Esophagus muscularis mucosa (tissue), 4 donors: ENCODE results near the gene RTEL1. TPM values are rescaled to one million over a fixed set of nuclear protein-coding genes. Genes with fewer than 3 reads are reported as not detected.
"Not testable (repeated sequence)": the region's sequence is repeated elsewhere in the genome, so short reads cannot be mapped to it uniquely, and the experiment has no call there.

Experiments
- DNase-seq: peaks from one replicate; pipeline ENCODE4 v3.0.0-alpha.2; 2017; ENCODE audit errors: extremely low spot score
- H3K27ac ChIP-seq, 4 donors: fragments of 200-600 bp; sonication (generic); replicated peaks in 1 of 4; 1 replicate in 3 of 4; 2 replicates in 1 of 4; pipeline ENCODE4 v1.5.1; 2016 to 2019; ENCODE audit warnings: mild to moderate bottlenecking in 1 of 4
- H3K27me3 ChIP-seq, 4 donors: fragments of 200-600 bp; sonication (generic); one replicate each; pipeline versions ENCODE4 v1.5.1 to v1.6.0; 2016 to 2019
- H3K36me3 ChIP-seq, 4 donors: fragments of 200-600 bp; sonication (generic); one replicate each; pipeline ENCODE4 v1.5.1; 2016 to 2019
- H3K4me1 ChIP-seq, 4 donors: fragments of 200-600 bp; sonication (generic); one replicate each; pipeline ENCODE4 v1.5.1; 2016 to 2019
- H3K4me3 ChIP-seq, 4 donors: fragments of 200-600 bp; sonication (generic); 1 replicate in 2 of 4; 2 replicates in 2 of 4; pipeline ENCODE4 v1.5.1; 2016 to 2019; ENCODE audit warnings: mild to moderate bottlenecking in 4 of 4, moderate library complexity in 1 of 4
- H3K9me3 ChIP-seq, 4 donors: fragments of 200-600 bp; sonication (generic); 1 replicate in 3 of 4; 2 replicates in 1 of 4; pipeline ENCODE4 v1.5.1; 2016 to 2019
- EP300 ChIP-seq: sonication (generic); formaldehyde crosslinking; IDR thresholded peaks from one replicate; pipeline ENCODE4 v1.6.1; 2017; ENCODE audit warnings: antibody characterized with exemption
- POLR2A ChIP-seq: fragments of 450-650 bp; IDR thresholded peaks from one replicate; pipeline ENCODE4 v1.6.1; 2017; ENCODE audit warnings: antibody characterized with exemption, moderate library complexity, mild to moderate bottlenecking, low read depth
- POLR2AphosphoS5 ChIP-seq, 2 donors: sonication (generic); formaldehyde crosslinking; IDR thresholded peaks; one replicate each; pipeline ENCODE4 v1.6.1; 2017; ENCODE audit warnings: antibody characterized with exemption in 2 of 2
- WGBS: methylation state at CpG from one replicate; pipeline ENCODE4 v1.1.5; 2018; 5-methylcytosine and 5-hydroxymethylcytosine counted together
- intact Hi-C: fragments of 100-400 bp; cut with DNase I; formaldehyde crosslinking; loops from one replicate; pipeline ENCODE4 v1.15.1; 2023
- total RNA-seq, 4 donors: library from RNA; depleted of rRNA; stranded (reverse); fragments of >200 nt; gene quantifications; one replicate each; pipeline versions ENCODE4 v1.1.0 to v1.2.1, GENCODE V29; 2016
- TF ChIP-seq, protein P1 (sequence below), 3 experiments: fragments of 200-600 bp in 2 of 3; fragments of 450-650 bp in 1 of 3; sonication (generic) in 2 of 3; IDR thresholded peaks; one replicate each; pipeline ENCODE4 v1.5.1; 2017 to 2019; ENCODE audit warnings: antibody characterized with exemption in 3 of 3, mild to moderate bottlenecking in 2 of 3, moderate library complexity in 1 of 3

The RTEL1 gene
- total RNA-seq, 4 donors from 2014 or later: 8.4 to 13.4 (median 9.6) TPM

GRCh38 chr20:63627129-63627750 is 30.9 kb upstream of the RTEL1 start:
- Histone ChIP-seq H3K4me3 (peak overlapping the region; percentile 70 to 92 (median 78)), H3K27ac (peak overlapping the region; percentile 93 to 98 (median 98)), H3K9me3 (no peaks in the 10 kb centered on the region), H3K27me3 (no peaks in the 10 kb centered on the region), H3K4me1 (peaks cover 25 to 43% (median 39%) of the 10 kb centered on the region in 4 donors), H3K36me3 (no peaks in the 10 kb centered on the region)
- intact Hi-C loops: loop anchor here (5.0 kb wide), 1 partner anchor 55 kb away; the partner anchor contains the start of gene HELZ2
- DNase-seq: peak; percentile 99
- WGBS: 0% methylated on average over 12 of the region's 68 CpGs
- TF ChIP-seq POLR2AphosphoS5 (IDR thresholded peaks at IDR 0.05) (peak; percentile 84 to 88), POLR2A (peak; percentile 76)
- TF ChIP-seq, protein P1, sequence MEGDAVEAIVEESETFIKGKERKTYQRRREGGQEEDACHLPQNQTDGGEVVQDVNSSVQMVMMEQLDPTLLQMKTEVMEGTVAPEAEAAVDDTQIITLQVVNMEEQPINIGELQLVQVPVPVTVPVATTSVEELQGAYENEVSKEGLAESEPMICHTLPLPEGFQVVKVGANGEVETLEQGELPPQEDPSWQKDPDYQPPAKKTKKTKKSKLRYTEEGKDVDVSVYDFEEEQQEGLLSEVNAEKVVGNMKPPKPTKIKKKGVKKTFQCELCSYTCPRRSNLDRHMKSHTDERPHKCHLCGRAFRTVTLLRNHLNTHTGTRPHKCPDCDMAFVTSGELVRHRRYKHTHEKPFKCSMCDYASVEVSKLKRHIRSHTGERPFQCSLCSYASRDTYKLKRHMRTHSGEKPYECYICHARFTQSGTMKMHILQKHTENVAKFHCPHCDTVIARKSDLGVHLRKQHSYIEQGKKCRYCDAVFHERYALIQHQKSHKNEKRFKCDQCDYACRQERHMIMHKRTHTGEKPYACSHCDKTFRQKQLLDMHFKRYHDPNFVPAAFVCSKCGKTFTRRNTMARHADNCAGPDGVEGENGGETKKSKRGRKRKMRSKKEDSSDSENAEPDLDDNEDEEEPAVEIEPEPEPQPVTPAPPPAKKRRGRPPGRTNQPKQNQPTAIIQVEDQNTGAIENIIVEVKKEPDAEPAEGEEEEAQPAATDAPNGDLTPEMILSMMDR (IDR thresholded peaks at IDR 0.05): no peak

DNA sequence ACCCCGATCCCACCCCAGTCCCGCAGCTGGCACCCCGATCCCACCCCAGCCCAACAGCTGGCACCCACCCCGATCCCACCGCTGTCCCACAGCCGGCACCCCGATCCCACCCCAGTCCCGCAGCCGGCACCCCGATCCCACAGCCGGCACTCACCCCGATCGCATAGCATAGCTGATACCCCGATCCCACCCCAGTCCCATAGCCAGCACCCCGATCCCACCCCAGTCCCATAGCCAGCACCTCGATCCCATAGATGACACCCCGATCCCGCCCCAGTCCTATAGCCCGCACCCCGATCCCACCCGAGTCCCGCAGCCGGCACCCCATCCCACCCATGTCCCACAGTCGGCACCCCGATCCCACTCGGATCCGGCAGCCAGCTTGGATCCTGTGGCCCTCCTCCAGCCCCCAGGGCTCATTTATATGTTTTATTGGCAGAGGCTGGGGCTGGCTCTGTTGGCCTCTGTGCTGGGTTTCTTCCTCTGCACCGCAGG is 30.3 kb upstream of the RTEL1 start:
- TF ChIP-seq POLR2A: no peak
- TF ChIP-seq, protein P1 (IDR thresholded peaks at IDR 0.05): no peak
- TF ChIP-seq POLR2AphosphoS5 (IDR thresholded peaks at IDR 0.05): no peak
- no peak for TF ChIP-seq EP300
- no peaks in the 10 kb centered on the region for H3K9me3 ChIP-seq
- WGBS: 27% methylated on average over 22 of the region's 28 CpGs
- peak overlapping the region; percentile 70 to 92 (median 78) for H3K4me3 ChIP-seq
- intact Hi-C loops: loop anchor here (5.0 kb wide), 1 partner anchor 55 kb away; the partner anchor contains the start of gene HELZ2
- no peaks in the 10 kb centered on the region for H3K27me3 ChIP-seq
- no peak for DNase-seq
- peaks cover 27 to 43% (median 39%) of the 10 kb centered on the region in 4 donors for H3K4me1 ChIP-seq
- no peaks in the 10 kb centered on the region for H3K36me3 ChIP-seq
- peak overlapping the region; percentile 93 to 98 (median 98) for H3K27ac ChIP-seq

DNA sequence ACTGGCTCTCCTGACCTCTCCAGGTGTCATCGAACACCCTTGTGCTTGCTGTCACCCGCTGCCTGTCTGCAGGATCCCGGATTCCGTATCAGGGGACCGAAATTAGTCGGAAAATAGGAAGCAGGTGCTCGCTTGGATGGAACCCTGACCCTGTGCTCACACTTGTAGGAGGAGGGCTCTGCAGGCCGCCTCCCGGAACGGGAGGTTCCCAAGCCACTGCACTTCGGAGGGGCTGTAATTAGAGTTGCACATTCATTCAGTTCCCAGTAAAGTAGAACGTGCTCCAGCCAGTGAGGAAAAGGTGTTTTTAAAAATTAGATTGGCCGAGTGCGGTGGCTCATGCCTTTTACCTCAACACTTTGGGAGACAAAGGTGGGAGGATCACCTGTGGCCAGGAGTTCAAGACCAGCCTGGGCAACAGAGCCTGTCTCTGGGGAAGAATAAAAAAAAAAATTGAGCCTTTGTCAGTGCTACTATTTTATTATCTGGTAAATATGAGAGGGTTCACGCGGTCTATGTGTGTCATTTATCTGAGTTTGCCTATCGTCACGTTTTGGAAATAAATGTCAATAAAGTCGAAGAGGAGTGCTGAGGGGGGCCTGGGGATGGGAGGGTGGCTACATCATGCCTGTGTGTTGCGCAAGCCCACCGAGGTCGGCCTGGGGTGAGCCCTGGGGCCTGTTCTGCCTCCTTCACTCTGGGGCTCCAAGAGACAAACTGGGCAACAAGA is 29.7 kb upstream of the RTEL1 start:
- Histone ChIP-seq H3K4me3 (peak overlapping the region; percentile 70 to 92 (median 78)), H3K9me3 (no peaks in the 10 kb centered on the region), H3K36me3 (no peaks in the 10 kb centered on the region), H3K27ac (peak overlapping the region; percentile 93 to 98 (median 98)), H3K27me3 (no peaks in the 10 kb centered on the region), H3K4me1 (peaks cover 27 to 43% (median 39%) of the 10 kb centered on the region in 4 donors)
- intact Hi-C loops: loop anchor here (5.0 kb wide), 1 partner anchor 56 kb away; the partner anchor contains the start of gene HELZ2
- 52% methylated on average over 22 of the region's 22 CpGs for WGBS
- TF ChIP-seq POLR2AphosphoS5 (IDR thresholded peaks at IDR 0.05) (peak; percentile 35 to 62), EP300 (no peak), POLR2A (no peak)
- TF ChIP-seq, protein P1 (IDR thresholded peaks at IDR 0.05): no peak
- DNase-seq: no peak

DNA sequence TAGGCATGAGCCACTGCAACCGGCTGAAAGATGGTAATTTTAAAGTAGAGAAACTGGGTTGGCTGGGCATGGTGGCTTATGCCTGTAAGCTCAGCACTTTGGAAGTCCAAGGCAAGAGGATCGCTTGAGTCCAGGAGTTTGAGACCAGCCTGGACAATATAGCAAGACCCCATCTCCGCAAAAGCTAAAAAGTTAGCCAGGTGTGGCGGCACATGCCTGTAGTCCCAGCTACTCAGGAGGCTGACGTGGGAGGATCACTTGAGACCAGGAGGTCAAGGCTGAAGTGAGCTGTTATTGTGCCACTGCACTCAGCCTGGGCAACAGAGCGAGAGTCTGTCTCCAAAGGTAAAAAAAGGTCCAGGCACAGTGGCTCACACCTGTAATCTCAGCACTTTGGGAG is 27.2 kb upstream of the RTEL1 start:
- H3K36me3 ChIP-seq, intact Hi-C loops, H3K4me3 ChIP-seq, H3K9me3 ChIP-seq, H3K27me3 ChIP-seq, DNase-seq: not testable (repeated sequence)
- peak overlapping the region in 2 of 4 donors; percentile 27 to 42 for H3K27ac ChIP-seq
- WGBS: 96% methylated on average over 6 of the region's 6 CpGs
- peaks cover 23 to 32% (median 29%) of the 10 kb centered on the region in 4 donors for H3K4me1 ChIP-seq

GRCh38 chr20:63631426-63631825 is 26.7 kb upstream of the RTEL1 start:
- H3K4me1 ChIP-seq: peaks cover 20 to 30% (median 28%) of the 10 kb centered on the region in 4 donors
- H3K4me3 ChIP-seq, H3K36me3 ChIP-seq, DNase-seq, intact Hi-C loops, H3K27me3 ChIP-seq, H3K9me3 ChIP-seq: not testable (repeated sequence)
- 62% methylated on average over 10 of the region's 10 CpGs for WGBS
- peak overlapping the region in 2 of 4 donors; percentile 27 to 42 for H3K27ac ChIP-seq
- TF ChIP-seq POLR2AphosphoS5 (IDR thresholded peaks at IDR 0.05): peak in 1 of 2 donors; percentile 20
